GM23338 (cell line): ENCODE measurements around the gene CEBPZ. TPM values are rescaled to one million over a fixed set of nuclear protein-coding genes. Genes with fewer than 3 reads are reported as not detected.

Experiments
- ATAC-seq: fragments of 200-7000 bp; cut with Tn5 transposase; 3 replicates; pipeline ENCODE4 v1.9.1; 2020
- DNase-seq: peaks from one replicate; pipeline ENCODE4 v3.0.0-alpha.2; 2015; ENCODE audit warnings: low spot score
- H2AFZ ChIP-seq: fragments of 200-600 bp; sonication (generic); 2 replicates; pipeline ENCODE4 v1.8.0; 2016; ENCODE audit warnings: antibody characterized with exemption, mild to moderate bottlenecking, moderate library complexity
- H3F3A ChIP-seq: fragments of 200-600 bp; sonication (generic); replicated peaks from 2 replicates; pipeline ENCODE4 v1.8.0; 2017; ENCODE audit warnings: antibody characterized with exemption, mixed run types, low read depth
- H3K27ac ChIP-seq: fragments of 200-600 bp; sonication (generic); 2 replicates; pipeline ENCODE4 v1.6.1; 2016; ENCODE audit warnings: low read depth
- H3K27me3 ChIP-seq: fragments of 200-600 bp; sonication (generic); 2 replicates; pipeline ENCODE4 v1.8.0; 2016; ENCODE audit warnings: mild to moderate bottlenecking, mixed run types, moderate library complexity; ENCODE audit not compliant: insufficient read depth
- H3K36me3 ChIP-seq: fragments of 200-600 bp; sonication (generic); 2 replicates; pipeline ENCODE4 v1.8.0; 2016; ENCODE audit warnings: mild to moderate bottlenecking; ENCODE audit not compliant: insufficient read depth
- H3K4me1 ChIP-seq: fragments of 200-600 bp; sonication (generic); 2 replicates; pipeline ENCODE4 v1.8.0; 2016; ENCODE audit warnings: mild to moderate bottlenecking, moderate library complexity; ENCODE audit not compliant: insufficient read depth
- H3K4me2 ChIP-seq: fragments of 200-600 bp; sonication (generic); 2 replicates; pipeline ENCODE4 v1.7.1; 2017; ENCODE audit warnings: mixed run types
- H3K4me3 ChIP-seq: fragments of 200-600 bp; sonication (generic); 2 replicates; pipeline ENCODE4 v1.6.1; 2016; ENCODE audit warnings: mixed run types
- H3K79me2 ChIP-seq: fragments of 200-600 bp; sonication (generic); replicated peaks from 2 replicates; pipeline ENCODE4 v1.8.0; 2017; ENCODE audit warnings: mild to moderate bottlenecking; ENCODE audit not compliant: insufficient read depth
- H3K9me2 ChIP-seq: fragments of 200-600 bp; sonication (generic); 2 replicates; pipeline ENCODE4 v1.8.0; 2017; ENCODE audit not compliant: insufficient read depth
- H4K20me1 ChIP-seq: fragments of 200-600 bp; sonication (generic); replicated peaks from 2 replicates; pipeline ENCODE4 v1.8.0; 2017; ENCODE audit warnings: mild to moderate bottlenecking; ENCODE audit not compliant: insufficient read depth
- H3K27ac Mint-ChIP-seq: 2 replicates; pipeline ENCODE4 v1.8.0; 2020; ENCODE audit warnings: inconsistent platforms, mild to moderate bottlenecking, moderate library complexity, mixed read lengths
- H3K27me3 Mint-ChIP-seq: 3 replicates; pipeline ENCODE4 v1.8.0; 2022; ENCODE audit warnings: low read depth, mild to moderate bottlenecking, moderate library complexity, mixed read lengths, inconsistent platforms; ENCODE audit not compliant: insufficient read depth, poor library complexity
- H3K36me3 Mint-ChIP-seq: 3 replicates; pipeline ENCODE4 v1.8.0; 2021; ENCODE audit warnings: low read depth, mild to moderate bottlenecking, inconsistent platforms, moderate library complexity, mixed read lengths
- H3K4me1 Mint-ChIP-seq: 3 replicates; pipeline ENCODE4 v1.8.0; 2020; ENCODE audit warnings: mild to moderate bottlenecking, inconsistent platforms, mixed read lengths
- H3K4me3 Mint-ChIP-seq: 3 replicates; pipeline ENCODE4 v1.8.0; 2021; ENCODE audit warnings: moderate library complexity, mild to moderate bottlenecking, inconsistent platforms, mixed read lengths
- H3K9me3 Mint-ChIP-seq: 3 replicates; pipeline ENCODE4 v1.8.0; 2020; ENCODE audit warnings: moderate library complexity, mild to moderate bottlenecking, inconsistent platforms, mixed read lengths
- CREB1 ChIP-seq: fragments of 250-450 bp; sonication (Bioruptor Pico); IDR thresholded peaks from 2 replicates; pipeline ENCODE4 v1.5.0; 2020; ENCODE audit warnings: low read depth, mild to moderate bottlenecking, moderate library complexity
- EZH2 ChIP-seq: fragments of 200-600 bp; sonication (generic); IDR thresholded peaks from one replicate; pipeline ENCODE4 v1.8.0; 2017; ENCODE audit warnings: antibody characterized with exemption, mild to moderate bottlenecking, low read depth; ENCODE audit not compliant: unreplicated experiment
- EZH2phosphoT487 ChIP-seq: fragments of 200-600 bp; sonication (generic); IDR thresholded peaks from one replicate; pipeline ENCODE4 v1.8.1; 2018; ENCODE audit warnings: antibody characterized with exemption; ENCODE audit not compliant: unreplicated experiment
- JUNB ChIP-seq: IDR thresholded peaks from one replicate; pipeline ENCODE4 v1.6.1; 2016; ENCODE audit warnings: antibody characterized with exemption; ENCODE audit not compliant: unreplicated experiment
- NANOG ChIP-seq: IDR thresholded peaks from 2 replicates; pipeline ENCODE4 v1.6.1; 2016; ENCODE audit warnings: antibody characterized with exemption, borderline replicate concordance
- POLR2AphosphoS5 ChIP-seq: IDR thresholded peaks from 2 replicates; pipeline ENCODE4 v1.6.1; 2016; ENCODE audit warnings: antibody characterized with exemption, low read depth
- STAT1 ChIP-seq: IDR thresholded peaks from one replicate; pipeline ENCODE4 v1.6.1; 2016; ENCODE audit warnings: antibody characterized with exemption; ENCODE audit not compliant: unreplicated experiment
- ZNF114 ChIP-seq: fragments of 250-450 bp; sonication (Bioruptor Pico); IDR thresholded peaks from 2 replicates; pipeline ENCODE4 v1.5.0; 2020; ENCODE audit warnings: mild to moderate bottlenecking, moderate library complexity
- ZNF331 ChIP-seq: fragments of 250-450 bp; sonication (Bioruptor Pico); IDR thresholded peaks from 2 replicates; pipeline ENCODE4 v1.5.0; 2020; ENCODE audit warnings: low read depth, mild to moderate bottlenecking, moderate library complexity
- polyA plus RNA-seq: library from polyadenylated mRNA; unstranded; fragments of >200 nt; fragmentation: Nextera tagmentation; extraction: Ambion mirVana; gene quantifications from 2 replicates; pipeline ENCODE4 v1.2.1, GENCODE V29; 2016
- total RNA-seq: library from RNA; depleted of rRNA; stranded (reverse); fragments of >200 nt; shearing (Covaris generic); gene quantifications from 2 replicates; pipeline ENCODE4 v1.2.3, GENCODE V29; 2014
- TF ChIP-seq, protein P1 (sequence below), 2 experiments: fragments of 200-600 bp in 1 of 2; sonication (generic) in 1 of 2; conservative IDR thresholded peaks; 2 replicates each; pipeline versions ENCODE4 v1.5.1 to v1.6.1; 2016 to 2017; ENCODE audit warnings: antibody characterized with exemption in 2 of 2, low read depth in 2 of 2, mild to moderate bottlenecking in 2 of 2, moderate library complexity in 1 of 2
- TF ChIP-seq, protein P2 (sequence below): IDR thresholded peaks from 2 replicates; pipeline ENCODE4 v1.6.1; 2016; ENCODE audit warnings: antibody characterized with exemption
- TF ChIP-seq, protein P3 (sequence below): IDR thresholded peaks from one replicate; pipeline ENCODE4 v1.6.1; 2018; ENCODE audit warnings: antibody characterized with exemption; ENCODE audit not compliant: unreplicated experiment
- TF ChIP-seq, protein P4 (sequence below): fragments of 250-450 bp; sonication (Bioruptor Pico); IDR thresholded peaks from 2 replicates; pipeline ENCODE4 v1.5.0; 2020; ENCODE audit warnings: mild to moderate bottlenecking, moderate library complexity

The CEBPZ gene
- total and polyA plus RNA-seq, 2 experiments from 2014 or later, result 133 to 185 TPM

DNA sequence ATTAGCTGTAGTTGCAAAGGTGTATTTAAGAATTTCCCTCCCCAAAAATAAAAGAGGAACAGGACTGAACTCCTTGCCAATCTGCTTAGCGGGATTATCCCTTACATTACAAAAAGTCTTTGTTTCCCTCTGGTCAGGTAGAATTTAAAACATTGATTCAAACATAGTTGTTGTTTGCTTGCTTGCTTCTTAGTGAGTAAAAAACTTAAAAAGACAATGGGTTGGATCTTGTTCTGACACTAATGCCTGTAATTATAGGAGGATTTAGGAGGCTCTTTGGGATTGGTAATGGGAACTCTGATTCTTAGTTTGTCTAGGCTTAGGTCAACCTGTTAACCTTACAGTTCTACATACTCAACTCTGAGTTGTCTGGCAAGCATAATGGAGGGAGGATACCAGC, 38.8 kb downstream of the CEBPZ start:
- DNase-seq (no peak), ATAC-seq (no peak)
- H2AFZ ChIP-seq, result 0 out of 2 replicates have a peak overlapping the region, but pooled peaks have one; percentile 8
- peaks cover 14% of the 10 kb centered on the region for H3K27me3 Mint-ChIP-seq
- 0 out of 2 replicates have a peak overlapping the region, but pooled peaks have one; percentile 13 for H3K4me2 ChIP-seq
- peak overlapping the region; percentile 29; the same call in 1 of the 2 replicates for H3K27ac Mint-ChIP-seq
- no peak for TF ChIP-seq JUNB
- TF ChIP-seq, protein P1, sequence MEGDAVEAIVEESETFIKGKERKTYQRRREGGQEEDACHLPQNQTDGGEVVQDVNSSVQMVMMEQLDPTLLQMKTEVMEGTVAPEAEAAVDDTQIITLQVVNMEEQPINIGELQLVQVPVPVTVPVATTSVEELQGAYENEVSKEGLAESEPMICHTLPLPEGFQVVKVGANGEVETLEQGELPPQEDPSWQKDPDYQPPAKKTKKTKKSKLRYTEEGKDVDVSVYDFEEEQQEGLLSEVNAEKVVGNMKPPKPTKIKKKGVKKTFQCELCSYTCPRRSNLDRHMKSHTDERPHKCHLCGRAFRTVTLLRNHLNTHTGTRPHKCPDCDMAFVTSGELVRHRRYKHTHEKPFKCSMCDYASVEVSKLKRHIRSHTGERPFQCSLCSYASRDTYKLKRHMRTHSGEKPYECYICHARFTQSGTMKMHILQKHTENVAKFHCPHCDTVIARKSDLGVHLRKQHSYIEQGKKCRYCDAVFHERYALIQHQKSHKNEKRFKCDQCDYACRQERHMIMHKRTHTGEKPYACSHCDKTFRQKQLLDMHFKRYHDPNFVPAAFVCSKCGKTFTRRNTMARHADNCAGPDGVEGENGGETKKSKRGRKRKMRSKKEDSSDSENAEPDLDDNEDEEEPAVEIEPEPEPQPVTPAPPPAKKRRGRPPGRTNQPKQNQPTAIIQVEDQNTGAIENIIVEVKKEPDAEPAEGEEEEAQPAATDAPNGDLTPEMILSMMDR (conservative IDR thresholded peaks at IDR 0.05; ENCODE audit: low read depth in 2 of 2), result no peak
- TF ChIP-seq, protein P2, sequence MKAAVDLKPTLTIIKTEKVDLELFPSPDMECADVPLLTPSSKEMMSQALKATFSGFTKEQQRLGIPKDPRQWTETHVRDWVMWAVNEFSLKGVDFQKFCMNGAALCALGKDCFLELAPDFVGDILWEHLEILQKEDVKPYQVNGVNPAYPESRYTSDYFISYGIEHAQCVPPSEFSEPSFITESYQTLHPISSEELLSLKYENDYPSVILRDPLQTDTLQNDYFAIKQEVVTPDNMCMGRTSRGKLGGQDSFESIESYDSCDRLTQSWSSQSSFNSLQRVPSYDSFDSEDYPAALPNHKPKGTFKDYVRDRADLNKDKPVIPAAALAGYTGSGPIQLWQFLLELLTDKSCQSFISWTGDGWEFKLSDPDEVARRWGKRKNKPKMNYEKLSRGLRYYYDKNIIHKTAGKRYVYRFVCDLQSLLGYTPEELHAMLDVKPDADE, result no peak
- TF ChIP-seq EZH2phosphoT487, result no peak
- TF ChIP-seq ZNF114 (CRISPR knock-in tag), result no peak
- TF ChIP-seq, protein P3, sequence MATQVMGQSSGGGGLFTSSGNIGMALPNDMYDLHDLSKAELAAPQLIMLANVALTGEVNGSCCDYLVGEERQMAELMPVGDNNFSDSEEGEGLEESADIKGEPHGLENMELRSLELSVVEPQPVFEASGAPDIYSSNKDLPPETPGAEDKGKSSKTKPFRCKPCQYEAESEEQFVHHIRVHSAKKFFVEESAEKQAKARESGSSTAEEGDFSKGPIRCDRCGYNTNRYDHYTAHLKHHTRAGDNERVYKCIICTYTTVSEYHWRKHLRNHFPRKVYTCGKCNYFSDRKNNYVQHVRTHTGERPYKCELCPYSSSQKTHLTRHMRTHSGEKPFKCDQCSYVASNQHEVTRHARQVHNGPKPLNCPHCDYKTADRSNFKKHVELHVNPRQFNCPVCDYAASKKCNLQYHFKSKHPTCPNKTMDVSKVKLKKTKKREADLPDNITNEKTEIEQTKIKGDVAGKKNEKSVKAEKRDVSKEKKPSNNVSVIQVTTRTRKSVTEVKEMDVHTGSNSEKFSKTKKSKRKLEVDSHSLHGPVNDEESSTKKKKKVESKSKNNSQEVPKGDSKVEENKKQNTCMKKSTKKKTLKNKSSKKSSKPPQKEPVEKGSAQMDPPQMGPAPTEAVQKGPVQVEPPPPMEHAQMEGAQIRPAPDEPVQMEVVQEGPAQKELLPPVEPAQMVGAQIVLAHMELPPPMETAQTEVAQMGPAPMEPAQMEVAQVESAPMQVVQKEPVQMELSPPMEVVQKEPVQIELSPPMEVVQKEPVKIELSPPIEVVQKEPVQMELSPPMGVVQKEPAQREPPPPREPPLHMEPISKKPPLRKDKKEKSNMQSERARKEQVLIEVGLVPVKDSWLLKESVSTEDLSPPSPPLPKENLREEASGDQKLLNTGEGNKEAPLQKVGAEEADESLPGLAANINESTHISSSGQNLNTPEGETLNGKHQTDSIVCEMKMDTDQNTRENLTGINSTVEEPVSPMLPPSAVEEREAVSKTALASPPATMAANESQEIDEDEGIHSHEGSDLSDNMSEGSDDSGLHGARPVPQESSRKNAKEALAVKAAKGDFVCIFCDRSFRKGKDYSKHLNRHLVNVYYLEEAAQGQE, result no peak
- TF ChIP-seq STAT1, result no peak
- TF ChIP-seq ZNF331 (CRISPR knock-in tag), result no peak
- no peak for TF ChIP-seq NANOG
- no peak for TF ChIP-seq POLR2AphosphoS5
- no peak for TF ChIP-seq EZH2
- TF ChIP-seq, protein P4, sequence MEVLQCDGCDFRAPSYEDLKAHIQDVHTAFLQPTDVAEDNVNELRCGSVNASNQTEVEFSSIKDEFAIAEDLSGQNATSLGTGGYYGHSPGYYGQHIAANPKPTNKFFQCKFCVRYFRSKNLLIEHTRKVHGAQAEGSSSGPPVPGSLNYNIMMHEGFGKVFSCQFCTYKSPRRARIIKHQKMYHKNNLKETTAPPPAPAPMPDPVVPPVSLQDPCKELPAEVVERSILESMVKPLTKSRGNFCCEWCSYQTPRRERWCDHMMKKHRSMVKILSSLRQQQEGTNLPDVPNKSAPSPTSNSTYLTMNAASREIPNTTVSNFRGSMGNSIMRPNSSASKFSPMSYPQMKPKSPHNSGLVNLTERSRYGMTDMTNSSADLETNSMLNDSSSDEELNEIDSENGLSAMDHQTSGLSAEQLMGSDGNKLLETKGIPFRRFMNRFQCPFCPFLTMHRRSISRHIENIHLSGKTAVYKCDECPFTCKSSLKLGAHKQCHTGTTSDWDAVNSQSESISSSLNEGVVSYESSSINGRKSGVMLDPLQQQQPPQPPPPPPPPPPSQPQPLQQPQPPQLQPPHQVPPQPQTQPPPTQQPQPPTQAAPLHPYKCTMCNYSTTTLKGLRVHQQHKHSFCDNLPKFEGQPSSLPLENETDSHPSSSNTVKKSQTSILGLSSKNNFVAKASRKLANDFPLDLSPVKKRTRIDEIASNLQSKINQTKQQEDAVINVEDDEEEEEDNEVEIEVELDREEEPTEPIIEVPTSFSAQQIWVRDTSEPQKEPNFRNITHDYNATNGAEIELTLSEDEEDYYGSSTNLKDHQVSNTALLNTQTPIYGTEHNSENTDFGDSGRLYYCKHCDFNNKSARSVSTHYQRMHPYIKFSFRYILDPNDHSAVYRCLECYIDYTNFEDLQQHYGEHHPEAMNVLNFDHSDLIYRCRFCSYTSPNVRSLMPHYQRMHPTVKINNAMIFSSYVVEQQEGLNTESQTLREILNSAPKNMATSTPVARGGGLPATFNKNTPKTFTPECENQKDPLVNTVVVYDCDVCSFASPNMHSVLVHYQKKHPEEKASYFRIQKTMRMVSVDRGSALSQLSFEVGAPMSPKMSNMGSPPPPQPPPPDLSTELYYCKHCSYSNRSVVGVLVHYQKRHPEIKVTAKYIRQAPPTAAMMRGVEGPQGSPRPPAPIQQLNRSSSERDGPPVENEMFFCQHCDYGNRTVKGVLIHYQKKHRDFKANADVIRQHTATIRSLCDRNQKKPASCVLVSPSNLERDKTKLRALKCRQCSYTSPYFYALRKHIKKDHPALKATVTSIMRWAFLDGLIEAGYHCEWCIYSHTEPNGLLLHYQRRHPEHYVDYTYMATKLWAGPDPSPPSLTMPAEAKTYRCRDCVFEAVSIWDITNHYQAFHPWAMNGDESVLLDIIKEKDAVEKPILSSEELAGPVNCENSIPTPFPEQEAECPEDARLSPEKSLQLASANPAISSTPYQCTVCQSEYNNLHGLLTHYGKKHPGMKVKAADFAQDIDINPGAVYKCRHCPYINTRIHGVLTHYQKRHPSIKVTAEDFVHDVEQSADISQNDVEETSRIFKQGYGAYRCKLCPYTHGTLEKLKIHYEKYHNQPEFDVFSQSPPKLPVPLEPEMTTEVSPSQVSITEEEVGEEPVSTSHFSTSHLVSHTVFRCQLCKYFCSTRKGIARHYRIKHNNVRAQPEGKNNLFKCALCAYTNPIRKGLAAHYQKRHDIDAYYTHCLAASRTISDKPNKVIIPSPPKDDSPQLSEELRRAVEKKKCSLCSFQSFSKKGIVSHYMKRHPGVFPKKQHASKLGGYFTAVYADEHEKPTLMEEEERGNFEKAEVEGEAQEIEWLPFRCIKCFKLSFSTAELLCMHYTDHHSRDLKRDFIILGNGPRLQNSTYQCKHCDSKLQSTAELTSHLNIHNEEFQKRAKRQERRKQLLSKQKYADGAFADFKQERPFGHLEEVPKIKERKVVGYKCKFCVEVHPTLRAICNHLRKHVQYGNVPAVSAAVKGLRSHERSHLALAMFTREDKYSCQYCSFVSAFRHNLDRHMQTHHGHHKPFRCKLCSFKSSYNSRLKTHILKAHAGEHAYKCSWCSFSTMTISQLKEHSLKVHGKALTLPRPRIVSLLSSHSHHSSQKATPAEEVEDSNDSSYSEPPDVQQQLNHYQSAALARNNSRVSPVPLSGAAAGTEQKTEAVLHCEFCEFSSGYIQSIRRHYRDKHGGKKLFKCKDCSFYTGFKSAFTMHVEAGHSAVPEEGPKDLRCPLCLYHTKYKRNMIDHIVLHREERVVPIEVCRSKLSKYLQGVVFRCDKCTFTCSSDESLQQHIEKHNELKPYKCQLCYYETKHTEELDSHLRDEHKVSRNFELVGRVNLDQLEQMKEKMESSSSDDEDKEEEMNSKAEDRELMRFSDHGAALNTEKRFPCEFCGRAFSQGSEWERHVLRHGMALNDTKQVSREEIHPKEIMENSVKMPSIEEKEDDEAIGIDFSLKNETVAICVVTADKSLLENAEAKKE, result no peak
- no peak for TF ChIP-seq CREB1 (CRISPR knock-in tag)
- 0 out of 2 replicates have a peak, but pooled peaks cover 9% of the 10 kb centered on the region for H3F3A ChIP-seq
- H3K4me3 Mint-ChIP-seq, result no peak overlapping the region
- H3K27ac ChIP-seq, result peak overlapping the region; percentile 16; the same call in 1 of the 2 replicates
- peaks cover 3% of the 10 kb centered on the region; the same call in 1 of the 3 replicates for H3K9me3 Mint-ChIP-seq
- no peaks in the 10 kb centered on the region for H3K36me3 ChIP-seq
- H3K4me1 Mint-ChIP-seq, result peaks cover 49% of the 10 kb centered on the region
- H3K4me3 ChIP-seq, result no peak overlapping the region
- no peaks in the 10 kb centered on the region for H3K9me2 ChIP-seq
- peaks cover 12% of the 10 kb centered on the region for H3K79me2 ChIP-seq
- peaks cover 47% of the 10 kb centered on the region for H3K4me1 ChIP-seq
- no peaks in the 10 kb centered on the region for H4K20me1 ChIP-seq
- H3K27me3 ChIP-seq, result no peaks in the 10 kb centered on the region
- peaks cover 7% of the 10 kb centered on the region; the same call in 1 of the 3 replicates for H3K36me3 Mint-ChIP-seq
